Vagina (tissue), 2 donors: ENCODE measurements around the gene GJC1.

ENCODE experiments used
- CTCF ChIP-seq, 3 experiments: fragments of 450-650 bp in 2 of 3; fragments of 200-600 bp in 1 of 3; sonication (generic) in 1 of 3; IDR thresholded peaks; one replicate each; pipeline ENCODE4 v1.5.1; 2017 to 2019; ENCODE audit warnings: antibody characterized with exemption in 3 of 3, mild to moderate bottlenecking in 2 of 3, moderate library complexity in 2 of 3
- POLR2A ChIP-seq, 2 donors: fragments of 450-650 bp; IDR thresholded peaks; one replicate each; pipeline ENCODE4 v1.6.1; 2017; ENCODE audit warnings: antibody characterized with exemption in 2 of 2, mild to moderate bottlenecking in 2 of 2, moderate library complexity in 2 of 2
- POLR2AphosphoS5 ChIP-seq, 2 donors: sonication (generic); formaldehyde crosslinking; IDR thresholded peaks; one replicate each; pipeline ENCODE4 v1.9.0; 2017; ENCODE audit warnings: antibody characterized with exemption in 2 of 2, mild to moderate bottlenecking in 2 of 2, low read depth in 1 of 2; ENCODE audit not compliant: insufficient read depth in 1 of 2

- TF ChIP-seq CTCF (IDR thresholded peaks at IDR 0.05) (no peak), POLR2AphosphoS5 (IDR thresholded peaks at IDR 0.05; ENCODE audit: insufficient read depth in 1 of 2, low read depth in 1 of 2) (no peak), POLR2A (IDR thresholded peaks at IDR 0.05) (no peak)
These were observed 80.1 kb downstream of the GJC1 start for GRCh38 chr17:44749980-44750318.
